Measurements from ENCODE around the gene RIIAD1.

RIIAD1 gene

GRCh38 chr1:151773702-151774101, 52.4 kb downstream of the RIIAD1 start:
- Histone ChIP-seq H3K4me1 (ENCODE audit: control insufficient read depth, insufficient read depth, low read length) (no peaks in the 10 kb centered on the region), H3K4me3 (ENCODE audit: low read depth, low read length) (no peak overlapping the region), H3K27me3 (ENCODE audit: control insufficient read depth, insufficient read depth, low read length) (no peaks in the 10 kb centered on the region), H3K27ac (ENCODE audit: low read depth, low read length) (no peak overlapping the region), H3K9ac (ENCODE audit: low read length) (no peak overlapping the region), H3K36me3 (ENCODE audit: control insufficient read depth, insufficient read depth, low read length) (peaks cover 43% of the 10 kb centered on the region), H3K9me3 (ENCODE audit: control insufficient read depth, insufficient read depth, low read depth, low read length) (peaks cover 5% of the 10 kb centered on the region; the same call in 1 of the 2 replicates)

GRCh38 chr1:151774256-151774922, 53.1 kb downstream of the RIIAD1 start:
- no peaks in the 10 kb centered on the region for H3K27me3 ChIP-seq (ENCODE audit: control insufficient read depth, insufficient read depth, low read length)
- H3K4me3 ChIP-seq (ENCODE audit: low read depth, low read length): no peak overlapping the region
- no peak overlapping the region for H3K27ac ChIP-seq (ENCODE audit: low read depth, low read length)
- H3K4me1 ChIP-seq (ENCODE audit: control insufficient read depth, insufficient read depth, low read length): no peaks in the 10 kb centered on the region
- peaks cover 5% of the 10 kb centered on the region; the same call in 1 of the 2 replicates for H3K9me3 ChIP-seq (ENCODE audit: control insufficient read depth, insufficient read depth, low read depth, low read length)
- H3K9ac ChIP-seq (ENCODE audit: low read length): no peak overlapping the region
- H3K36me3 ChIP-seq (ENCODE audit: control insufficient read depth, insufficient read depth, low read length): peaks cover 49% of the 10 kb centered on the region

GRCh38 chr1:151775894-151776664, 54.8 kb downstream of the RIIAD1 start:
- H3K36me3 ChIP-seq (ENCODE audit: control insufficient read depth, insufficient read depth, low read length): peaks cover 51% of the 10 kb centered on the region

GRCh38 chr1:151776665-151777062, 55.3 kb downstream of the RIIAD1 start:
- H3K4me1 ChIP-seq (ENCODE audit: control insufficient read depth, insufficient read depth, low read length): no peaks in the 10 kb centered on the region
- no peak overlapping the region for H3K4me3 ChIP-seq (ENCODE audit: low read depth, low read length)
- no peak overlapping the region for H3K9ac ChIP-seq (ENCODE audit: low read length)
- no peaks in the 10 kb centered on the region for H3K27me3 ChIP-seq (ENCODE audit: control insufficient read depth, insufficient read depth, low read length)
- peaks cover 56% of the 10 kb centered on the region for H3K36me3 ChIP-seq (ENCODE audit: control insufficient read depth, insufficient read depth, low read length)
- H3K27ac ChIP-seq (ENCODE audit: low read depth, low read length): no peak overlapping the region
- H3K9me3 ChIP-seq (ENCODE audit: control insufficient read depth, insufficient read depth, low read depth, low read length): no peaks in the 10 kb centered on the region

More at GRCh38 chr1:151775894-151776664, 54.8 kb downstream of the RIIAD1 start:
- H3K4me3 ChIP-seq (ENCODE audit: low read depth, low read length): no peak overlapping the region
- no peaks in the 10 kb centered on the region for H3K4me1 ChIP-seq (ENCODE audit: control insufficient read depth, insufficient read depth, low read length)
- H3K27me3 ChIP-seq (ENCODE audit: control insufficient read depth, insufficient read depth, low read length): no peaks in the 10 kb centered on the region
- H3K27ac ChIP-seq (ENCODE audit: low read depth, low read length): no peak overlapping the region
- H3K9ac ChIP-seq (ENCODE audit: low read length): no peak overlapping the region
- no peaks in the 10 kb centered on the region for H3K9me3 ChIP-seq (ENCODE audit: control insufficient read depth, insufficient read depth, low read depth, low read length)

- H3K27me3 ChIP-seq (ENCODE audit: control insufficient read depth, insufficient read depth, low read length): no peaks in the 10 kb centered on the region
- no peaks in the 10 kb centered on the region for H3K4me1 ChIP-seq (ENCODE audit: control insufficient read depth, insufficient read depth, low read length)
- H3K27ac ChIP-seq (ENCODE audit: low read depth, low read length): no peak overlapping the region
- no peak overlapping the region for H3K9ac ChIP-seq (ENCODE audit: low read length)
- no peak overlapping the region for H3K4me3 ChIP-seq (ENCODE audit: low read depth, low read length)
- H3K9me3 ChIP-seq (ENCODE audit: control insufficient read depth, insufficient read depth, low read depth, low read length): no peaks in the 10 kb centered on the region
- peaks cover 57% of the 10 kb centered on the region for H3K36me3 ChIP-seq (ENCODE audit: control insufficient read depth, insufficient read depth, low read length)
These were observed 56.0 kb downstream of the RIIAD1 start for GRCh38 chr1:151777317-151777716.

Data from HUES6 (cell line).